ENCODE data around the gene CRYAA. TPM values are rescaled to one million over a fixed set of nuclear protein-coding genes. Genes with fewer than 3 reads are reported as not detected.

The CRYAA gene
- total and polyA plus RNA-seq, 11 donors, result not detected

GRCh38 chr21:43191521-43191920, 22.7 kb downstream of the CRYAA start:
- intact Hi-C loops (cut with DNase I), result no loop called here
- no peak overlapping the region for H3K4me3 ChIP-seq
- DNase-seq (peak in 2 of 5 donors; percentile 1 to 12), ATAC-seq (no peak)
- WGBS, 4 donors, result 72 to 77% (median 76%) methylated on average over 10 of the region's 10 CpGs
- no peaks in the 10 kb centered on the region for H3K9me3 ChIP-seq
- TF ChIP-seq CTCF (IDR thresholded peaks at IDR 0.05), result no peak
- no peak for TF ChIP-seq POLR2A (IDR thresholded peaks at IDR 0.05)
- no peak overlapping the region for H3K27ac ChIP-seq
- H3K27me3 ChIP-seq, result no peaks in the 10 kb centered on the region
- no peaks in the 10 kb centered on the region for H3K36me3 ChIP-seq
- peaks cover 4 to 36% (median 24%) of the 10 kb centered on the region in 12 donors for H3K4me1 ChIP-seq

- no peak overlapping the region for H3K27ac ChIP-seq
- intact Hi-C loops (cut with DNase I), result no loop called here
- H3K27me3 ChIP-seq, result no peaks in the 10 kb centered on the region
- ATAC-seq (no peak), DNase-seq (peak in 2 of 5 donors; percentile 0 to 2)
- H3K4me3 ChIP-seq, result no peak overlapping the region
- peaks cover 4 to 41% (median 27%) of the 10 kb centered on the region in 12 donors for H3K4me1 ChIP-seq
- TF ChIP-seq POLR2A (IDR thresholded peaks at IDR 0.05) (no peak), CTCF (IDR thresholded peaks at IDR 0.05) (no peak)
- 79 to 96% (median 91%) methylated on average over 7 of the region's 7 CpGs for WGBS, 4 donors
- H3K9me3 ChIP-seq, result no peaks in the 10 kb centered on the region
- H3K36me3 ChIP-seq, result no peaks in the 10 kb centered on the region
Observed at GRCh38 chr21:43191971-43192370, 23.2 kb downstream of the CRYAA start.

GRCh38 chr21:43192501-43193081, 23.8 kb downstream of the CRYAA start:
- DNase-seq (peak in 3 of 5 donors; percentile 2 to 38 (median 14)), ATAC-seq (no peak)
- no peak overlapping the region for H3K27ac ChIP-seq
- TF ChIP-seq CTCF (IDR thresholded peaks at IDR 0.05) (no peak), POLR2A (IDR thresholded peaks at IDR 0.05) (no peak)
- H3K27me3 ChIP-seq, result no peaks in the 10 kb centered on the region
- 90 to 96% (median 96%) methylated on average over 7 to 8 of the region's 8 CpGs for WGBS, 4 donors
- peaks cover 0 to under 1% (median 0%) of the 10 kb centered on the region in 12 donors for H3K9me3 ChIP-seq
- intact Hi-C loops (cut with DNase I), result no loop called here
- no peaks in the 10 kb centered on the region for H3K36me3 ChIP-seq
- no peak overlapping the region for H3K4me3 ChIP-seq
- H3K4me1 ChIP-seq, result peaks cover 4 to 43% (median 27%) of the 10 kb centered on the region in 12 donors

GRCh38 chr21:43193088-43193650, 24.4 kb downstream of the CRYAA start:
- no peak overlapping the region for H3K27ac ChIP-seq
- no peaks in the 10 kb centered on the region for H3K36me3 ChIP-seq
- ATAC-seq (no peak), DNase-seq (peak in 1 of 5 donors; percentile 2)
- H3K9me3 ChIP-seq, result peaks cover 0 to 6% (median 2%) of the 10 kb centered on the region in 12 donors
- WGBS, 4 donors, result 84 to 97% (median 94%) methylated on average over 10 to 11 of the region's 11 CpGs
- H3K27me3 ChIP-seq, result no peaks in the 10 kb centered on the region
- intact Hi-C loops (cut with DNase I), result no loop called here
- no peak overlapping the region for H3K4me3 ChIP-seq
- TF ChIP-seq POLR2A (IDR thresholded peaks at IDR 0.05) (no peak), CTCF (IDR thresholded peaks at IDR 0.05) (no peak)
- H3K4me1 ChIP-seq, result peaks cover 4 to 43% (median 27%) of the 10 kb centered on the region in 12 donors

Measured in heart left ventricle (tissue), 16 donors.